ENCODE measurements around the gene PCDH1.

Gene PCDH1

GRCh38 chr5:141873933-141874261 lies 4.3 kb downstream of the PCDH1 start:
- DNase-seq (ENCODE audit: low read depth) = no peak

DNA sequence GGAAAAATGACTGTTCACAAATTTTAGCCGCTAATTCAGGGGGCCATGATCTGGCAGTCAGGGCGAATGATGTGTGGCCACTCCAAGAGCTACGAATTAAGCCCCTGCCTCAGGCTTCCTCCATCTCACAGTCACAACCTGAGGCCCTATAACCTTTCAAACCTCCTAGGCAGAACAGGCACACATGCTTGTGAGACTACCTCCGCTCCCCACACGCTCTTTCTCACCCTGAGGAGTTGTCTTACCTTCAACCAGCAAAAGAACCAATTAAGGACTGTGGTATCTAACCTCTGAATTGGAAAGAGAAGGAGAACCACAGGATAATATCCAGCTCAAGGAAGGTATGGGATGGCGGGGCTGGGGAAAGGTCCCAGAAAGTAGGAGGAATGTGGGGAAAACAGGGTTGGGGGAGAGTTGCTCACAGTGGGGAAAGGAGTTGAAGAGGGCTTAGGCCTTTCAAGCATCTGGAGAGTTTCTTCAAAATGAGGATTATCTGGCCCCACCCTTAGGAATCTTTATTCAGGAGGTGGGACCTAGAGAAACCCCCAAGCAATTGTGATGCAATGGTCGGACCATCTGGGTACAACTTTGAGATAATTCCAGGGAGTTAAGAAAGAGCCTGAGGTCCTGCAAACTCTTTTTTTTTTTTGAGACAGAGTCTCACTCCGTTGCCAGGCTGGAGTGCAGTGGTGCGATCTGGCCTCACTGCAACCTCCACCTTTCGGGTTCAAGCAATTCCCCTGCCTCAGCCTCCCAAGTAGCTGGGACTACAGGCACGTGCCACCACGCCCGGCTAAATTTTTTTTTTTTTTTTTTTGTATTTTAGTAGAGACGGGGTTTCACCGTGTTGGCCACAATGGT lies 5.5 kb downstream of the PCDH1 start:
- DNase-seq (ENCODE audit: low read depth) = no peak

DNA sequence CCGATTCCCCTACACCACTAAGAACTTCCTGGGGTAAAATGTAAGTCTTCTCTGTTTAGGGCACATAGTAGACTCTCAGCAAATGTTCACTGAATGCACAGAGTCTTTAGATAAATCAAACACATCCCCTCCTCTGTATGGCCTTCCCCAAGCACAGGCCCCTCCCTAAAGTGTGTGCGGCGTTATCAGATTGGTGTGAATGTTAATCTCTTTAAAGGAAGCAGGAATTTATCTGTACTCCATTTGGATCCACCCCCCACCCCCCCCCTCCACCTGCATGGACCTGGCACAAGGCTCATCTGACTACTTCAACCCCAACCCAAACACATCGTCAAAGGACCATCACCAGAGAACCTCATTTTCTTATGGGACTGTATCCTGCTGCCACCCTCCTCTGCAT lies 6.3 kb downstream of the PCDH1 start:
- DNase-seq (ENCODE audit: low read depth) = no peak

DNA sequence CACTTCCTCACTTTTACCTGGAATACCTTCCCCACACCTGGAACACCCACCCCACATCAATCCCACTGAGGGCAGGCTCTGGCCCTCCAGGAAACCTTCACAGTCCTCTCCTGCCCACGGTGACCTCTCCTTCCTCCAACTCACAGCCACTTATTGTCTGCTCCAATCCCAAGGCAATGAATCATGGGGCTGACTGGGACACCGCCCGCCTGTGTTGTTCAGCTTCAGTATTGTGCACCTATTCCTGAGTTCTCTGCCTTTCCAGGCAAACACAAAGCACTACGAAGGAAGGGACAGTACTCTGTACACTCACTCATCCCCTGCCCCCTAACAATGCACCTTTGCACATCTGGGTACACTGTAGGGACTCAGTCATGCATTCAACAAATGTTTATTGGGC lies 7.3 kb downstream of the PCDH1 start:
- DNase-seq (ENCODE audit: low read depth) = no peak

DNA sequence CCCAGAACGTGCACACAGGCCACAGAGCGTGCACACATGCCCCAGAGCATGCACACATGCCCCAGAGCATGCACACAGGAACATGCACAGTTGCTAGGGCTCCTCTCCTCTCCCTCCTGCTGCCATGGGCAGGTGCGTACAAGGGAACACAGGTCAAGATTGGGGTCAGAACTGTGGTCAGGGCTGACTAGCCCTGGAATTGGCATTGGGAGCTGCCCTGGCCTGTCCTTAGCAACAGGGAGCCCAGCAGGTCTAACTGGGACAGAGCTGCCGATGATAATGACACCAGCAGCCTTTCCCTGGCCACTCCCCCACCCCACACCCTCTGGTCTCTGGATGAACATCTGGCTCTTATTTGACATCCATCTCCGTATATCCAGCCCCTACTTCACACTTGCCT lies 8.0 kb downstream of the PCDH1 start:
- DNase-seq (ENCODE audit: low read depth) = no peak

- no peak for DNase-seq (ENCODE audit: low read depth)
Observed at GRCh38 chr5:141869514-141869913, 8.7 kb downstream of the PCDH1 start.

DNA sequence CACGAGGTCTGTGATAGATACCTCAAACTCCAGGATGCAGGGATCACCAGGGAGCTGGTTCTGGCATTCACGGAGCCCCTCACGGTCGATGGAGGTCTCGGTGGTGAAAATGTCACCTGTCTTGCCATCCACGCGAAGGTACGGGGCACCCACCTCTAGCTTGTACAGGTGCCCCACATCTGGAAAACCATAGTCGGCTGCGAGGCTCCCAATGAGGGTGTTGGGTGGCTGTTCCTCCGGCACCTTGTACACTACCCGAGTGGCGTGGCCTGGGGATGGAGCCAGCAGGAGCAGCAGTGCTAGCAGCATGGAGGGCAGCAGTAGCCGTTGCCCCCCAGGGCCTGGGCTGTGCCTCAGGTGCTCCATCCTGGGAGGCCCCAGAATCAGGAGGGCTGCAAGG lies 9.2 kb downstream of the PCDH1 start:
- no peak for DNase-seq (ENCODE audit: low read depth)

GRCh38 chr5:141868541-141868940 lies 9.7 kb downstream of the PCDH1 start:
- DNase-seq (ENCODE audit: low read depth) = no peak

- DNase-seq (ENCODE audit: low read depth) = no peak
Observed at GRCh38 chr5:141867651-141868050, 10.6 kb downstream of the PCDH1 start.

GRCh38 chr5:141867139-141867538 lies 11.1 kb downstream of the PCDH1 start:
- no peak for DNase-seq (ENCODE audit: low read depth)

DNA sequence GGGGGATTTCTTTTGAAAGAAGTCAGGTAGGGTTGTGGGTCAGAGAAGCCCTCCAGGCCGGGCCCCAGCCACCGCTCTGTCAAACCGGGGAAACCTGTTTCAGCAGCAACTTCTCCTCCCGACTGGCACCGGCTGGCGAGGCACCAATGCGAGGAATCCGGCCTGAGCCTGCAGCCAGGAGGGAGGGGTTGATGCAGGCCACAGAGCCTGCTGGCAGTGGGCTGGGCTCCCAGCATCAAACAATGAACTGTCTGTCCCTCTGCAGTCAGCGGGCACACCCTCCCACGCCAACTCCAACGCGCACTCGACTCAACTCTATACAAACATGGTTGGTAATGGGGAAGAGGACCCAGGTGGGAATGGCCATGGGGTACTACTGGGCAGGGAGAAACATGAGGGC lies 12.1 kb downstream of the PCDH1 start:
- DNase-seq (ENCODE audit: low read depth) = no peak

DNA sequence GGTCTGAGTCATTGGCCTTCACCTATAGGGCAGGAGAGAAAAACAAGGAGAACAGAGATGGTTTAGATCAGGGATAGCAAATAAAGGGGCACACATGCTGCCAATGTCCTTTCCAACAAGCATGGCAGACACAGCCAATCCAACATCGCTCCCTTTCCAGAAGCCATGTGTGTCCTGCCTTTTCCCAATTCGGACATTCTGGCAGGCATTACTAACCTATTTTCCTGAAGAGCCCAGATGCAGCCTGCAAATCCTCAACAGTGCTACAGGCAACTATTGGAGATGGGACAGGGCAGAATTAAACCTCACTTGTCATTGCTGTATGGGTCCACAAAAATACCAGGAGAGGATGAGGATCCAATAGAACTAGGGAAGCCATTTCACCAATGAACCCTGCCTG lies 12.8 kb downstream of the PCDH1 start:
- DNase-seq (ENCODE audit: low read depth) = no peak

DNA sequence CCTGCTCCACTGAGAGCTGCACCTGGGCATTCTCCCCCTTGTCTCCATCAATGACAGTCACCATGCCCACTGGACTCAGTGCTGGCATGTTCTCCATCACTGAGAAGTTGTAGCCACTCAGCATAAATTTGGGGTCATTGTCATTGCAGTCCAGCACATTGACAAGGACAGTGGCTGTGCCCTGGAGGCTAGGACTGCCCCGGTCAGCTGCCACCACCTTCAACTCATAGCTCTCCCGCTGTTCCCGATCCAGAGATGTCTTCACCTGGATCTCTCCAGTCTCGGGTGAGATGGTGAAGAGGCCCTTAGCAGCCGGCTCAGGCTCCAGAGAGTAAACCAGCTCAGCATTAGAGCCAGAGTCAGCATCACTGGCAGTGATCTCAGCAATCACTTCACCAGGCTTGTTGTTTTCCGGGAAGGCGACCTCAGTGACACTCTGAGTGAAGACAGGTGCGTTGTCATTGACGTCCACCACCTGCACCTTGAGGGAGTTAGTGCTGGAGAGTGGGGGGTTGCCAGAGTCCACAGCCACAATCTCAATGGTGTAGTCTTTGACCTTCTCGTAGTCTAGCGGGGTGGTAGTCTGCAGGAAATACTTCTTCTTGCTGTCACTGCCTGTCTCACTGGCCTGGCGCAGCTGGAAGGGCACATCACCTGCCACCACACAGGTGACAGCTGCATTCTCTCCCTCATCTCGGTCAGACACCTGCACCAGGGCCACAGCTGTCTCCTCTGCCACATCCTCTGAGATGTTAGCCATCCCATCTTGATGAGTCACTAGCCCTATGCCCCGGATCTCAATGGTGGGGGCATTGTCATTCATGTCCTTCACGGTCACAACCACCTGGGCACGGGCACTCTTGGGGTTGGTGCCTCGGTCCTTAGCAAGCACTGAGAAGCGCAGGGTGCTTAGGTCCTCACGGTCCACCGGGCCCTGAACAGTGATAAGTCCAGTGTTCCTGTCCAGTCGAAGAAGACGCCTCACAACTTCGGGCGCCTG lies 13.5 kb downstream of the PCDH1 start:
- DNase-seq (ENCODE audit: low read depth) = no peak

- no peak for DNase-seq (ENCODE audit: low read depth)
Observed at GRCh38 chr5:141863569-141864178, 14.5 kb downstream of the PCDH1 start.

GRCh38 chr5:141862936-141863543 lies 15.2 kb downstream of the PCDH1 start:
- DNase-seq (ENCODE audit: low read depth) = no peak

GRCh38 chr5:141861194-141861593 lies 17.0 kb downstream of the PCDH1 start:
- no peak for DNase-seq (ENCODE audit: low read depth)

DNA sequence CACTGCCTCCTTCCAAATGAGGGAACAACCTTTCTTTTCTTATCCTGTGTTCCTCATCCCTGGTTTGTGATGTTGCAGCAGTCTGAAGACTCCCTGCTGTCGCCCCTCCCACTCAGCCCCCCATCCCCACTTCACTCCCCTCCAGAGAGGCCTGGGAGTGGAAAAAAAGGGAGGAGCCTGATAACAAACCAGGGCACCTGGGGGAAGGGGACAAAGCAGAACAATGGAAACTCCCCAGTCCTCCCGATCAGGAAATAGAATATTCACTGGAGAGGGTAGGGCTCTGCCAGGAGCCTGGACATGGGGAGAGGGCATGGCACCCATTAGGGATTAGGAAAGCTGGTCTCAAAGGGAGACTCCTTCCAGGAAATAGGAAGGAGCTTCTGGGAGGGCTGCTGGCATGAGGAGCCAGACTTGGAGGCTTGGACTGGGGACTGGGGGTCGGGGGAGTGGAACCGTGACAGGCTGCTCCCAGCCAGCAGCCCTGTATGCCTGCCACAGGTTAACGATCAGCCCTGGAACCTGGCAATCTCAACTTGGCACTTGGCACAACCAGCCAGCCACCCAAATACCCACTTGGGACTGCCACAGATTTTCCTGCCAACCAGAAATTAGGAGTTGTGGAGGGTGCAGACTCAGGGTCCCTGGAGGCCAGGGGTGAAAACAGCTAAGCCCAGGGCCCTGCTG lies 20.0 kb downstream of the PCDH1 start:
- no peak for DNase-seq (ENCODE audit: low read depth)

DNA sequence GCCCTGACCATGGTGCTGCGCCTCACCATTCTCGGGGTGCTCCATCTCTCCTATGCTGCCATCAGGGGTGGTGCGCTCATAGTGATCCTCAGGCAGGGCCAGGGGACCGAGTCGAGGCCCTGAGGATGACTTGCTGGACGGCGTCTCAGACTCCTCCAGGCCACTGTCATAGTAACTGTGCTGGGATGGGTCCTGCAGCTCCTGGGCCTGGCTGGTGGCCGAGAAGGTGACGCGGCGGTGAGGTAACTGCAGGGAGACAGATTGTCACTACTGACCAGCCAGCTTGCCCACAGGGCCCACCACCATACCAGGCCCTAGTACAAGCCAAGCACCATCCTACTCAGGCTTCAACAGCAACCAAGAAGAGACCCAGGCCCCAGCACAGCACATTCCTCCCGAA lies 21.0 kb downstream of the PCDH1 start:
- DNase-seq (ENCODE audit: low read depth) = no peak

DNA sequence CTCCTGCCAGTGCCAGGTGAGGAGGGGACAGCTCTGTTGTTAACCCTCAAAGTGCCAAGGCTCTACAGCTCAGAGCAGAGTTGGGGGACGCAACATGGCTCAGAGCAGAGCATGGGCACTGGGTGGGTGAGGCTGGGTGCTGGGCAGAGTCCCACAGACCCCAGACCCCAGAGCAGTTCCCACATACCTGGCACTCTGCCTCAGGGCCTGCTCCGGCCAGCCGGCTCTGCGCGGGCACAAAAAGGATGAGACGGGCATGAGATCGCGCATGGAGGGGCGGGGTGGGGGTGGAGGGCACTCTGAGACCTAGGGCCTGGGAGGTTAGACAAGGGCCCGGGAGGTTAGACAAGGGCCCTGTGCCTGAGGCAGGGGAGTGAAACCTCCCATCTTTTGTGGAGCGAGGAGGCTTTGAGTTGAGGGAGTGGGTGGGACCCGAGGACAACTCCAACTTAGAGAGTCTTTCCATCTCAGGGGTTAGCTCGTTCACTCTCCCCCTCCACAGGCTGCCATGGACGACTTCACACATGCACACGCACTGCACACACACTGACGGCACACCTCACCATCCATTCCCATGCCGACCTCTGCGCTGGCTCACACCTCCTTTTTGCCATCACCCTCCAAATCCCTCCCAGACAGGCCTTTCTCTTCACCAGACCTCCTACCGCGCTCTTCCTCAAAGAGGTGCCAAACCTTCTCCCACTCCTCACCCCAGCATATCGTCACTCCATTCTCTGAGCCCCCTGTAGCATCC lies 22.0 kb downstream of the PCDH1 start:
- no peak for DNase-seq (ENCODE audit: low read depth)

- DNase-seq (ENCODE audit: low read depth) = no peak
Observed at GRCh38 chr5:141855265-141856036, 22.8 kb downstream of the PCDH1 start.

Data from GM04504 (cell line).